ENCODE data around the gene SUN5.
A peak's percentile ranks its signal among the peaks of the same experiment; 100 is the strongest.

The SUN5 gene

GRCh38 chr20:32973077-32973717 lies 31.0 kb downstream of the SUN5 start:
- Histone ChIP-seq H3K27ac (no peak overlapping the region), H3K4me3 (no peak overlapping the region)
- peak; percentile 53 for DNase-seq (ENCODE audit: low spot score)
- TF ChIP-seq CTCF (IDR thresholded peaks at IDR 0.05), result no peak

GRCh38 chr20:32972181-32973076 lies 31.8 kb downstream of the SUN5 start:
- H3K27ac ChIP-seq, result no peak overlapping the region
- no peak for TF ChIP-seq CTCF (IDR thresholded peaks at IDR 0.05)
- DNase-seq (ENCODE audit: low spot score), result peak; percentile 67
- H3K4me3 ChIP-seq, result no peak overlapping the region

- DNase-seq (ENCODE audit: low spot score), result peak; percentile 57
- no peak for TF ChIP-seq CTCF (IDR thresholded peaks at IDR 0.05)
- no peak overlapping the region for H3K27ac ChIP-seq
- H3K4me3 ChIP-seq, result no peak overlapping the region
Measured at GRCh38 chr20:32971703-32972161, 32.5 kb downstream of the SUN5 start.

- TF ChIP-seq CTCF (IDR thresholded peaks at IDR 0.05), result no peak
- Histone ChIP-seq H3K27ac (no peak overlapping the region), H3K4me3 (no peak overlapping the region)
- peak; percentile 45 for DNase-seq (ENCODE audit: low spot score)
Measured at GRCh38 chr20:32970973-32971300, 33.3 kb downstream of the SUN5 start.

- peak; percentile 52 for DNase-seq (ENCODE audit: low spot score)
- Histone ChIP-seq H3K27ac (no peak overlapping the region), H3K4me3 (no peak overlapping the region)
- TF ChIP-seq CTCF (IDR thresholded peaks at IDR 0.05), result no peak
Measured at GRCh38 chr20:32970115-32970972, 33.9 kb downstream of the SUN5 start.

- no peak overlapping the region for H3K4me3 ChIP-seq
- no peak for TF ChIP-seq CTCF (IDR thresholded peaks at IDR 0.05)
- no peak overlapping the region for H3K27ac ChIP-seq
- DNase-seq (ENCODE audit: low spot score), result peak; percentile 58
Measured at GRCh38 chr20:32969356-32970114, 34.7 kb downstream of the SUN5 start.

All from coronary artery (tissue), 2 donors.